AG20443 (cell line): ENCODE results near the gene TUBGCP2.

Source experiments
- DNase-seq: peaks from one replicate; pipeline ENCODE4 v3.0.0; 2012; ENCODE audit warnings: low spot score, mixed read lengths

Gene TUBGCP2

DNA sequence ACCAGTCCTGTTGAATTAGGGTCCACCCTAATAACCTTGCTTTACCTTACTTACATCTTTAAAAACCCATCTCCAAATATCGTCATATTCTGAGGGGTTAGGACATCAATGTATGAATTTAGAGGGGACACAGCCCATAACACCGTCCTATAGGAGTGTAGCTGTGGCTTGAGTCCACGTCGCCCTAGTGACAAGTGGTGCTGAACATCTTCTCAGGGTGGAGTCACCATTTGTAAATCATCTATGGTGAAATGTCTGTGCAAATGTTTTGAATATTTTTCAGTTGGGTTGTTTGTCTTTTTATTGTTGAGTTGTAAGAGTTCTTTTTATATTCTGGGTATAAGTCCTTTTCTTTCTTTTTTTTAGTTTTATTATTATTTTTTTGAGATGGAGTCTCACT, 33.3 kb upstream of the TUBGCP2 start:
- no peak for DNase-seq

DNA sequence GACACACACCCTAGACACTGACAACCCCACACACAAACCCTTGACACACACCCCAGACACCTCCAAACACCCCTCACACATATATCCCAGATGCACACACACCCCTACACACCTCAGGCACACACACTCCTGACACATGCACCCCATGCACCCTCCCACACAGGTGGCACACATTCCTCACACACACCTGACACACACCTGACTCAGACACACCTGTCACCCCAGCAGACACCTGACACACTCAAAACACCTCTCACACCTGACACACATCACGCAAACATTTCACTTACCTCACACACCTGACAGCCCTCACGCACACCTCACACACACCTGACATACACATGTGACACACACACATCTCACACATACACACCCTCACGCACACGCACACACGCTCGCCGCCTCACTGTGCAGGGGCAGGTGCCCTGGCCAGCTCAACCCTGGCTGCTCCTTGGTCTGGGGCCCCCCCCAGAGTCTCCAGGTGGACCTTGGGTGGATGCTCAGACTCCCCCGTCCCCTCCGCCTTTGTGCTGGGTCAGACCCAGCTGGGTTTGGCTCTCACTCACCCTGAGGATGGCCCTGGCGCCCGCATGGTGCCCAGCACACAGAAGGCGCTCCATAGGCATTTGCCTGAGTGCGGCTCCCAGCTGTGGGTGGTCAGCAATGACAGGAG, 31.2 kb upstream of the TUBGCP2 start:
- DNase-seq = no peak

DNA sequence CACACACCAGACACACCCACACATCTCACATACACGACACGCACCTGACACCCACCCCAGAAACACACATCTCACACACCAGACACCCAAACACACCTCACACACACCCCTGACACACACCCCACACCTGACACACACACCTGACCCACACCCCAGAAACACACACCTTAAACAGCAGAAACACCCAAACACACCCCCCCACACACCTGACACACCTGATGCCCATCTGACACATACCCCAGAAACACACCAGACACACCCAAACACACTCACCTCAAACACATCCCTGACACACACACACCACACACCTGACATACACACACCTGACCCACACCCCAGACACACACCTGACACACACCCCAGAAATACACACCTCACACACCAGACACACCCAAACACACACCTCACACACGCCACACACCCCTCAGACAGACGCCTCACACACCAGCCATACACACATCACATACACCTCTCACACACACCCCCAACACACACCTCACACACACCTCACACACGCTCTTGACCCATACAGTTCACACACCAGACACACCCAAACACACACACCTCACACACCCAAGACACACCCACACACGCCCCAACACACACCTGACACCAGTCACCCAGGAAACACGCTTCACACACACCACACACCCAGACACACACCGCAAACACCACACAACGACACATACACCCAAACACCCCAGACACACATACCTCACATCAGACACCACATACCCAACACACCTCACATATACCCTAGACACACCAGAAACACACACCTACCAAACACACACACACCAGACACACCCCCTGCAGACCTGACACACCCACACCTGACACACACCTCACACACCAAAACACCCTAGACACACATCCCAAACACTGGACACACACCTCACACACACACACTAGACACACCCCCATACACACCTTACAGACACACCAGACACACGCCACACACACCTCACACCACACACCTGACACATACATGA, 29.7 kb upstream of the TUBGCP2 start:
- DNase-seq = no peak

DNA sequence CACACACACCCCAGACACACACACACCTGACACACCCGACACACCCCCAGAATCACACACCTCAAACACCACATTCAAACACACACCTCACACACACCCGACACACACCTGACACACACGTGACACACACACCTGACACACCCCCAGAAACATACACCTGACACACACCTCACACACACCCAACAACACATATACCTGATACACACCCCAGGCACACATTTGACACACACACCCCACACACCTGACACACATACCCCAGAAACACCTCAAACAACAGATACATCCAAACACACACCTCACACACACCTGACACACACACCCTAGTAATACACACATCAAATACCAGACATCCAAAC, 28.7 kb upstream of the TUBGCP2 start:
- no peak for DNase-seq

DNA sequence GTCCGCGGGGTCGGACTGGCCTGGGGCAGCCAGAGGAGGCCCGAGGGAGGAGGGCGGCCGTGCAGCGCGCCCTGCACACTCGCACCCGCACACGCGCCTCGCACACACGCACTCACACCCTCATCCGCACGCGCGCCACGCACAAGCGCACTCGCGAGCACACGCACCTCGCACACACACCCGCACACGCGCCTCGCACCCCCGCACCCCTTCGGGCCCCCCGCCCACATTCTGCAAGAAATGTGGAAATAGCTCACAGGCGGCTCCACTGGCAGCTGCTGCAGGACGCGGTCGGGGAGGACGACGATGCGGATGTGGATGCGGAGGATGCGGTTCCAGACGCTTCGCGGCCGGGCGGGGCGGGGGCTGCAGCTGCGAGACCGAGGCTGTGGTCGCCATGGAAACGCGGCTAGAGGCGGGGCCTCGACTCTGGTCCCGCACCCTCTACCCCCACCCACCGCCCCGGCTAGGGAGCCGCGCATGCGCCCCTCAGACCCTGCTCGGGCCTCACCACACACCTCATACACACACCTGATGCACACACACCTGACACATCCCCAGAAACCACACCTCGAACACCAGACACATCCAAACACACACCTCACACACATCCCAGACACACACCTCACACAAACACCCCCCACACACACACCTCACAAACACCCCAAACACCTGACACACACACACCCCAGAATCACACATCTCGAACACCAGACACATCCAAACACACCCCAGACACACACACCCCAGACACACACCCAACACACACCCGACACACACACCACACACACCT, 28.1 kb upstream of the TUBGCP2 start, which contains the start of gene CALY:
CALY (minus strand) TSS at position 320 of the 793 bp plus-strand sequence. CDS start 7,907 bp downstream, outside the sequence.
- DNase-seq = no peak

DNA sequence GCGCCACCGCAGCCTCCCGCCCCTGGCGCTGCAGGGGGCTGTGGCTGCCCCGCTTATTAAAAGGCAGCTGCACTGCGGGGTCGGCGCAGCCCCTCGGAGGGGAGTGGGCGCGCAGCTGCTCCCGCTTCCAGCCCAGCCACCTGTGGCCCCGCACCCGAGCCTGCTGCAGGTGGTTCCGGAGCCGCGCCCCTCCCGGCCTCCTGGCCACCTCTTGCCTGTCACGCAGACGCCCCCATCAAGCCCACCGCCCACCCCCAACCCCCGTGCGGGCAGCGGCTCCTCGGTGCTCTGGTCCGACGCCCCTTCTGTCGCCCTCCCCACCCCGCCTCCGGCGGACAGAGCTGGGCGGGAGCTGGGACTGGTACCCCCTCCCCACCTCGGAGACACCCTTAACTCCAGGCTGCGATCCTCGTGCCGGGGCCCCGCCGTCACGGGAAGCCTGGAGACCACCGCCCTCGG, 27.5 kb upstream of the TUBGCP2 start:
- no peak for DNase-seq

DNA sequence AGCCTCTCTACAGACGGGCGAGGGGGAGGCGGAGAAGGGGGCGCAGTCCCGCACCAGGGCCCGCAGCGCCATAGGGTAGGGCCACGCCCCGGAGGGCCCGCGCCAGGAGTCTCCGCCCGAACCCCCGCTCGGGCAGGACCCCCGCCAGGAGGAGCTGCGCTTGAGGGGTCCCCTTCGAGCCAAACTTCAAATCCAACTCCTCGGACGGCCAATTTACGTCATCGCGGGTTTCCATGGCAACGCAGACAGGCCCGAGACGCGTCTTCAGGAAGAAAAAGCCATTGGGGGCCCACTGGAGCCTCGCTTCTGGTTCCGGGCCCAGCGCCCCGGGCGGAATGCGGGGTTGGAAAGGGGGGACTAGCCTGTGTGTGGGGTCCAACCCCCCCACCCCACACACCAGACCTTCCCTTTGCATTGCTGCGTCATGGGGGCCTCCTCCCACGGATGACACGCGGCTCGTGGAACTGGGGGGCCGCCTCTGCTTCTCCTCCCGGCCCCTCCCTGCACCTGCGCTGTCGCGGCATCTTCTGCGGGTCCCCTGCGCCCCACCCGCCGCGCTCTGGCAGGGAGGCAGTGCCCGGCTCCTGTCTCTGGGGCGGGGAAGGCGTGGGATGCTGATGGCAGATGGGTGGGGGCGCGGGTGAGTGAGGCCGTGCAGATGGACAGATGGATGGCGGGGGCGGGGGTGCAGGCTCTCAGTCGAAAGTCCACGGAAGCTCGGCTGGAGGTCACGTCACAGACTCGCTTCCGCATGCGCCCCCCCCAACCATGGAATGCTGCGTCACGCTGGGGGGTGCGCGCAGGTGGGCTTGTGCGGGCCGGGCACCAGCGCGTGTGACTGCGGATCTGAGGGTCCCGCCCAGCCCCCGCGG, 26.8 kb upstream of the TUBGCP2 start:
- DNase-seq = peak; percentile 78

DNA sequence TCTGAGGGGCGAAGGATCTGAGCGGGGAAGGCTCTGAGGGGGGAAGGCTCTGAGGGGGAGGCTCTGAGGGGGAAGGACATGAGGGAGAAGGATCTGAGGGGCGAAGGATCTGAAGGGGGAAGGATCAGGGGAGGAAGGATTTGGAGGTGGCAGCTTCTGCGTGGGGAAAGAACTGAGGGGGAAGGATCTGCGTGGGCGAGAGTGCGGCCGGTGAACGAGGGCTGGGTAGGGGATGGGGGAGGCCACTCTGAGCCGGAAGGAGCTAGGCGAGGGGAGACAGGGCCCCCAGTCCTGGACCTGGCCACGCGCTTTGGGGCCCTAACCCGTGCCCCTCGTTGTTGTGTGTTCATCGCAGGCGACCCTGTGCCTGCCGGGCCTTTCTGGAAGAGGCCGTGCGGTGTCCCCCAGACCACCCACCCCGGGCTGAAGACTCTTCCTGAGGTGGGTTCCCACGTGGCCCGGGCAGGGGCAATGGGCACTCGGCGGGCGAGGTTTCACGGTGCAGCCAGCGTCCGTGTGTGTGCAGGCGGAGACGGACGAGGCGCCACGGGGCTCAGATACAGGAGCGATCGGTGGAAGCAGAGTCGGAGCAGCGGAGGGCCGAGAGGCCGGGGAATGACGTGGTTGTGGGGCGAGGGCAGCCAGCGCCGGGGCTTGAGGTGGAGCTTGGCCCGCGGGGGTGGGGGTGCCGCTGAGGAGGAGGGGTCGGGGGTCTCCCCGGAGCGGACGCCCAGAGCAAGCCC, 26.0 kb upstream of the TUBGCP2 start:
- DNase-seq = peak; percentile 54

DNA sequence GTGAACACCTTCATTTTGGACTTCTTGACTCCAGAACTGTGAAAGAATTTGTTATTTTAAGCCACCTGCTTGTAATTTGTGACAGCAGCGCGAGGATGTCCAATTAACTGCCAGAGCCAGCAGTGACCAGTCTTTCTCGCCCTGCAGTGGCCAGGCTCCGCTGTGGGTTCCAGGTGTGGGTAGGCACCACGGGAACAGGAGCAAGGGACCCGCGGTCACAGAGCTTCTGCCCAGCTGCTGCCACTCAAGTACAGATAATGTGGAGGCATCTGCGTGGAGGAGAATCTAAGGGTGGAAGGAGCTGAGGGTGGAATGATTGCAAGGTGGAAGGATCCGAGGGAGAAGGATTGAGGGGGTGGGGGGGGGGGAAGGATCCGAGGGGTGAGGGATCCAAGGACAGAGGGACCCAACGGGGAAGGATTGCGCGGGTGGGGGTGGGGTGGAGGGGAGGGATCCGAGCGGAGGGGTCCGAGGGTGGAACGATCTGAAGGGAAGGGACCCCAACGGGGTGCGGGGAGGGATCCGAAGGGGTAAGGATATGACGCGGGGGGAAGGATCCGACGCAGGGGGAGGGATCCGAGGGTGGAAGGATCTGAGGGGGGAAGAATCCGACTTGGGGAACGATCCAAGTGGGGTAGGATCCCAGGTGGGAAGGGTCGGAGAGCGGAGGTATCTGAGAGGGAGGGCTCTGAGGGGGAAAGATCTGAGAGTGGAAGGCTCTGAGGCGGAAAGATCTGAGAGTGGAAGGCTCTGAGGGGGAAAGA, 24.4 kb upstream of the TUBGCP2 start:
- no peak for DNase-seq

DNA sequence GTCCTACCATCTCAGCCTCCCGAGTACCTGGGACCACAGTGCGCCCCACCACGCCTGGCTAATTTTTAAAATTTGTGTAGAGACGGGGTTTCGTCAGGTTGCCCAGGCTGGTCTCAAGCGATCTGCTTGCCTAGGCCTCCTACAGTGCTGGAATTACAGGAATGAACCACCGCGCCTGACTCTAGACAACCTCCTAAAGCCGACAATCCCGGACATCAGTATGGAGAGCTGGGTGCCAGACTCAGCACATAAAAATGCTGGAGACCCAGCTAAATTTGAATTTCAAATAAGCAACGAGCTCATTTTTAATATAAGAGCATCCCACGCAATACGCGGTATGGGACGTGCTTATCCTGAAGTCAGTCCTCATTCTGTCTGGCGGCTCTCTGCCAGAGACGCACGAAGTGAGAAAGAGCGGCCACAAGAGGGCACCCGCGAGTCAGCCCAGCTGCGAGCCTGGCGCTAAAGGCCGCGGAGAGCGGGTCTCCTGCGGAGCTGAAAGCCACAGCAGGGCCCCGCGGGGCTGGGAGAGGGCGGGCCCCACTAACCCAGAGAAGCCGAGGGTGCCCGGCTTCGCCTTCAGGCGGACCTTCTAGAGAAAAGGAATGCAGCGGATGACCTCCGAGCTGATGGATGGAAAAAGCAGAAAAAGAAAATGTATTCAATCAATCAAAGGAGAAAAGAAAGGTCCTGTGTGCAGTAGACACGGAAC, 21.0 kb upstream of the TUBGCP2 start:
- DNase-seq = peak; percentile 91

DNA sequence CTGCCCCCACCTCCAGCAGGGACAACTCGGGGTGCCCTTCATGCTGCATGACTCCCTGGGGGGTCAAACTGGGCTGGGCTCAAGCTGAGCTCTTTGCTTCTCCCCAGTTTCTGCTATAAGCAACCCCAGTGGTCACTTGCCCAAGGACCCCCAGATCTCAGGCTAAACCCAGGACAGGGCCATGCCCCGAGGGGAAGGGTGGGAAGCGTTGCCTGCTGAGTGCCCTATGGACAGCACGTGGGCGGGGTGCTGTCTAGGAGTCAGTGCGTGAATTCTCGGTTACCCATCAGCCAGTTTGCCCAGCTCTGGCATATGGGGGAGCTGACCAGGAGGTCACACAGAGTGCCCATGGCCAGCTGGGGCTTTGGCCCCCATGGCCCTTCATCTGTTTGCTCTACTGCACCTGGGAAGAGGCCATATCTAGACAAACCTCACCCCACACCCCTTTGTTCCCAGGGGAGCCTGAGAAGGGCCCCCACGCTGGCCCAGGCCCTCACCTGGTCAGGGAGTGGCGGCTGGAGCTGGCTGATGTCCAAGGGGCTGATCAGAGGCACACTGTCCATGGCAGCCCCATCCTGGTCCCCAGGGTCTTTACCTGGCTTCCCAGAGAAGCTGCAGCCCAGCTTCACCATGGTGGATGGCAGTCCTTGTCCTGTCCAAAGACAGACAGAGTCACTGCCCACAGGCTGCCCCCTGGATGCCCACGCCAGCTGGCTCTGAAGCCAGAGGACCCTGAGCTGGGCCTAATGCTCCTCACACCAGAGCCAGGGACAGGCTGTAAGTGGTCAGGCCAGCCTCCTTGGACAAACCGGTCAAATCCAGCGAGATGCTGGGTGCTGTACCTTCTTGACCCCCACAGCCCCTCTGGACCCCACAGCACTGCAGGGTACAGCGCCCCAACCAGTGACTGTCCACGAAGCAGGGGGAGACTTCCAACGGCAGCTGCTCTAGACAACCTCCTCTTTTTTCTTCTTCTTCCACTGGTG, 20.0 kb upstream of the TUBGCP2 start:
- no peak for DNase-seq

DNA sequence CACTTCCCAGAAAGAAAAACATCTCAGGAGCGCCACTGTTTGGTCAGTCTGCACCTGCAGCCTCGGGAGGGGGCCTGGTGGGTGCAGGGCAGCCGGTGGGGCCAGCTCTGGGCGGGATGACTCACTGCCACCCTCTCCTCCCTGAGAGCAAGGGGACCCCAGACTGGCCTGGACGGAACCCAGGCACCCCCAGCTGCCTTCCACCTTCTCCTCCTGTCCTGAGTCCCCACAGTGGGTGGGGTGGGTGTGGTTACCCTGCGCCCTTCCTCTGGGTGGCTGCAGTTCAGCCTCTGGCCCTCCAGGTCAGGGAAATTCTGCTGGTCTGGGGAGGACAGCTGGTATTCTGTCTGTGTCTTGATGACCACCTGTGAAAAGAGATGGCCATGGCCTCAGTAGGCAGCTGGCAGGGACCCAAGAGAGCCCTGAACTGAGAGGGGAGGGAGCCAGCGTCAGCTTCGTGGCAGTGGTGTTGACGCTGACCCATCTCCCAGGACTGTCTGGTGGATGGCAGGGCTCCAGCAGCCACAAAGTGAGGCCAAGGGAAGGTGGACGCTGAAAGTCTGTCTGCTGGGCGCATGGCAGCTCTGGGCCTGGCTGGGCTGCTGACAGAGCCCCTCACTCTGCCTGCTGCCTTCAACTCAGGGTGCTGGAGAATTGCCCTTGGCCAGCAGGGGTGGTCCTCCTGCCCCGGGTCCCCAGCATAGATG, 19.1 kb upstream of the TUBGCP2 start:
- no peak for DNase-seq

DNA sequence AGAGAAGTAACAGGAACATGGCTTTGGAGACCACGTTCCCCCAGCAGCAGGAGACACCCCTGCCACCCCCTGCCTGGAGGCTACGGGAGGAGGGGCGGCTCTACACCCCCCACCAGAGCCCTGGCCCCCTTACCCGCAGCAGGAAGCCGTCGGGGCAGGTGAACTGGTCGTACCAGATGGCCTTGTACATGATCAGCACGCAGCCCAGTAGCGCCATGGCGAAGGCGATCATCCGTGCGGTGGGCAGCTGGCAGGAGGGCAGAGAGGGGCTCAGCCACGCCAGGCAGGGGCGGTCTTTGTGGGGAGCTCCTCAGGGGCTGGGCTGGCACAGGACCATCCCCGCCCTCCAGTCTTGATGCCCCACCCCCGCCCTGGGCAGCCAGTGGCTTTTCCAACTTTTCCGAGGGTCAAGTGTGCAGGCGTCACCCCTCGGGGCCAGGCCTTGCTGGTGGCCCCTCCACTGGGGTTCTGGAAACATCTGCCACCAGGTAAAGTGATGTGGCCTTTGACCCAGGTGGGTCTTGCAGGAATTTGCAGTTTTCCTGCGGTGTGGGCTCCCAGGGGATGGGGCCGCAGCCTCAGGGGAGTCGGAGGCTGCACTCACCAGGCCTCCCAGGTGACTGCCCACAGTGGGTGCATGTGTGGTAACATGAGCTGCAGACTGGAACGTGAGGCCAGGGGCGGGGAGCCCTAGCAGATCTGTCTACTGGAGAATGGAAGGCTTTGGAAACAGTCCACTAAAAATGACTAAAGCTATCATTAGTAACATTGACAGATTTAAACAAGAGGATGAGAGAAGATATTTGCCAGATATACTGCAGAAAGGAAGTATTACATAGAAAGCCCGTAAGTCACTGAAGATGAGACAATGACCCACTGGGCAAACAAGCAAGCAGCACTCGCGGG, 18.3 kb upstream of the TUBGCP2 start:
- DNase-seq = no peak

DNA sequence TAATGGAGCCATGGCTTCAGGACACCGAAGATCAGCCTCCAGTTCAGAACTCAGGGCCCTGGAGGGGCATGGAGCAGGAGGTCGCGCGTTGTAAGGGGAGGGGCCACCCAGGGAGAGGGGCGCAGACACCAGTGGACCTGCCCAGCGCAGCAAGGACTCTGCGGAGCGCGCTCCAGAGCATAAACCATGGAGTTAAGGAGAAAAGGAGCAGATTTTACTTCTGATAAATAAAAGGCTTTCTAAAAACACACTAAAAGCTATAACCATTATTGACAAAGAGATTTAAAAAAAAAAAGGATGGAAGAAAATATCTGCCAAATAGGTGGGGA, 17.5 kb upstream of the TUBGCP2 start:
- no peak for DNase-seq

DNA sequence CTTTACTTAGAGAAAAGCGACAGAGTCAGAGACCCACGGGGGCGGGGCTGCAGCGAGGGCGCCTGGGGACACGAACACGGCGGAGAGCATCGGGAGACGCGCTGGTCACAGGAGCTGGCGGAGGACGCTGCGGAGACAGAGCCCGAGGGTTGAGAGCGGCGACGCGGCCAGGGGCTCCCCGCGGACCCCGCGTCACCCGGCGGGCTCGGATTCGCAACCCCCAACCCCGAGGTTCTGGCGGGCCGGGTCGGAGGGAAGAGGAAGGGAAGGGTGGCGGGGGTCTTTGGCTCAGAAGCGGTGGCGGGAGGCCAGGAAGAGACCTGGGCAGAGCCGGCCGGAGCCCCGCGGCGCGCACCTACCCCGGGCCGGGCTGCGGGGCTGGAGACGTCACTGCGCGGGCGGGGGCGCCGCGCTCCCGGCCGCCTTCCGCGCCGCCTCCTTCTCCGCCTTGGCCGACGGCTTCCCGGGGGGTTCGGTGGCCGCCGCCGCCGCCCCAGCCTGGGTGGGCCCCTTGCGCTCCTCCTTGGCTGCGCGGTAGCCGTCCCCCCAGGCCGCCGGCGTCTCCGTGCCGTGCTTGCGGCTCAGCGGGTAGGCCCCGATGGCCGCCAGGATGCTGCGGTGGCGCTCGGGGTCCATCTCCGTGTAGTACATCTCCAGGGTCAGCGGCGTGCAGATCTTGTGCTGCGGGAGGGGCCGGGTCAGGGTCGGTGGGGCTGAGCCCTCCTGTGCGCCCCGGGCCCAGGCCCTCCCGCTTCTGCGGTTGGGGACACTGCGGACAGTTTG, 17.0 kb upstream of the TUBGCP2 start:
- peak; percentile 33 for DNase-seq

DNA sequence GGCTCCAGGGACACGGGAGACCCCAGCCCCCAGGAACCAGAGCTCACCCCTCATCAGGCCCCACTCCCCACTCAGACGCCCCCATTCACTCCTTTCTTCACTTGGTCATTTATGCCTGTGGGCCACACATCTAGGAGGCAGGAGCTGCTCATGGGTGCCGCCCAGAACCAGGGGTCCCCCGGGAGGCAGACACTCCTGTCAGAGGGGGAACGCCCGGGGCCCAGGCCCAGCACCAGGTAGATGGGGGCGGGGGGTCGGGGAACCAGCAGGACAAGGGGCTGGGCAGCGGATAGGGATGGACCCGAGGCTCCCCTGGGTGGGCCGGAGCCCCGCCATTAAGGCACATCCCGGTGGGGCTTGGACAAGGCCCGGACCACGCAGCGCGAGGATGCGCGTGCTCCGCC, 16.2 kb upstream of the TUBGCP2 start:
- DNase-seq = no peak
